ENCODE results near the gene C4A. TPM values are rescaled to one million over a fixed set of nuclear protein-coding genes. Genes with fewer than 3 reads are reported as not detected.
"Not testable (repeated sequence)": the region's sequence is repeated elsewhere in the genome, so short reads cannot be mapped to it uniquely, and the experiment has no call there.

The C4A gene
- total RNA-seq, 1 donor from 2014 or later, result 31.4 TPM

- H3K36me3 ChIP-seq; DNase-seq (ENCODE audit: extremely low spot score in 2 of 2); H3K4me3 ChIP-seq; H3K9me3 ChIP-seq; H3K27me3 ChIP-seq; intact Hi-C loops (cut with DNase I); H3K4me1 ChIP-seq; H3K27ac ChIP-seq: not testable (repeated sequence)
These were observed 53.6 kb downstream of the C4A start for GRCh38 chr6:32035283-32036013.

GRCh38 chr6:32037136-32037535 is 55.3 kb downstream of the C4A start:
- H3K27ac ChIP-seq; H3K4me1 ChIP-seq; H3K36me3 ChIP-seq; H3K27me3 ChIP-seq; H3K9me3 ChIP-seq; intact Hi-C loops (cut with DNase I); DNase-seq (ENCODE audit: extremely low spot score in 2 of 2); H3K4me3 ChIP-seq: not testable (repeated sequence)

GRCh38 chr6:32037598-32038524 is 56.0 kb downstream of the C4A start, which contains the start of gene CYP21A2:
Gene CYP21A2, plus strand, starts transcription at chr6:32038415. Its CDS starts 8 bp downstream, at chr6:32038423.
- DNase-seq (ENCODE audit: extremely low spot score in 2 of 2); H3K4me1 ChIP-seq; H3K9me3 ChIP-seq; H3K27me3 ChIP-seq; H3K4me3 ChIP-seq; H3K36me3 ChIP-seq; intact Hi-C loops (cut with DNase I); H3K27ac ChIP-seq: not testable (repeated sequence)

GRCh38 chr6:32038878-32039277 is 57.0 kb downstream of the C4A start:
- H3K9me3 ChIP-seq; H3K27ac ChIP-seq; H3K4me1 ChIP-seq; intact Hi-C loops (cut with DNase I); H3K27me3 ChIP-seq; DNase-seq (ENCODE audit: extremely low spot score in 2 of 2); H3K36me3 ChIP-seq; H3K4me3 ChIP-seq: not testable (repeated sequence)

GRCh38 chr6:32039321-32040274 is 57.7 kb downstream of the C4A start:
- H3K4me1 ChIP-seq; H3K4me3 ChIP-seq; H3K27me3 ChIP-seq; H3K27ac ChIP-seq; H3K9me3 ChIP-seq; intact Hi-C loops (cut with DNase I); H3K36me3 ChIP-seq; DNase-seq (ENCODE audit: extremely low spot score in 2 of 2): not testable (repeated sequence)

GRCh38 chr6:32040299-32041049 is 58.6 kb downstream of the C4A start:
- H3K4me3 ChIP-seq; H3K4me1 ChIP-seq; H3K27ac ChIP-seq; H3K36me3 ChIP-seq; H3K9me3 ChIP-seq; DNase-seq (ENCODE audit: extremely low spot score in 2 of 2); H3K27me3 ChIP-seq; intact Hi-C loops (cut with DNase I): not testable (repeated sequence)

- H3K27ac ChIP-seq; intact Hi-C loops (cut with DNase I); H3K4me3 ChIP-seq; H3K36me3 ChIP-seq; H3K4me1 ChIP-seq; H3K27me3 ChIP-seq; DNase-seq (ENCODE audit: extremely low spot score in 2 of 2); H3K9me3 ChIP-seq: not testable (repeated sequence)
These were observed 59.1 kb downstream of the C4A start for GRCh38 chr6:32041050-32041321.

- H3K27me3 ChIP-seq; H3K4me3 ChIP-seq; H3K9me3 ChIP-seq; H3K27ac ChIP-seq; H3K36me3 ChIP-seq; H3K4me1 ChIP-seq; DNase-seq (ENCODE audit: extremely low spot score in 2 of 2); intact Hi-C loops (cut with DNase I): not testable (repeated sequence)
These were observed 59.5 kb downstream of the C4A start for GRCh38 chr6:32041385-32041784.

GRCh38 chr6:32042276-32042675 is 60.4 kb downstream of the C4A start:
- DNase-seq (ENCODE audit: extremely low spot score in 2 of 2); H3K27me3 ChIP-seq; H3K36me3 ChIP-seq; H3K4me3 ChIP-seq; H3K9me3 ChIP-seq; H3K27ac ChIP-seq; intact Hi-C loops (cut with DNase I): not testable (repeated sequence)
- H3K4me1 ChIP-seq, result peaks cover 13% of the 10 kb centered on the region

- DNase-seq (ENCODE audit: extremely low spot score in 2 of 2); H3K4me3 ChIP-seq; H3K27me3 ChIP-seq; H3K36me3 ChIP-seq; intact Hi-C loops (cut with DNase I); H3K27ac ChIP-seq; H3K9me3 ChIP-seq: not testable (repeated sequence)
- H3K4me1 ChIP-seq, result peaks cover 28% of the 10 kb centered on the region
These were observed 61.9 kb downstream of the C4A start for GRCh38 chr6:32043589-32044380.

- H3K9me3 ChIP-seq; intact Hi-C loops (cut with DNase I); H3K27me3 ChIP-seq; DNase-seq (ENCODE audit: extremely low spot score in 2 of 2); H3K4me3 ChIP-seq; H3K27ac ChIP-seq; H3K36me3 ChIP-seq: not testable (repeated sequence)
- H3K4me1 ChIP-seq, result peaks cover 28% of the 10 kb centered on the region
These were observed 63.1 kb downstream of the C4A start for GRCh38 chr6:32044916-32045315.
